Measurements from ENCODE around the gene ETAA1.

ETAA1 gene

GRCh38 chr2:67389286-67389685 lies 7.8 kb upstream of the ETAA1 start:
- no peak overlapping the region for H2BK12ac ChIP-seq (ENCODE audit: low read length in 2 of 2)
- no peak overlapping the region for H2AFZ ChIP-seq (ENCODE audit: low read depth, low read length)
- H2BK120ac ChIP-seq (ENCODE audit: low read depth, low read length): no peak overlapping the region
- H3K4ac ChIP-seq (ENCODE audit: low read depth in 1 of 2, low read length in 2 of 2): no peak overlapping the region
- no peak overlapping the region for H3K18ac ChIP-seq (ENCODE audit: low read depth in 1 of 2, low read length in 2 of 2)
- H3K27ac ChIP-seq (ENCODE audit: low read length, poor library complexity, severe bottlenecking): peak overlapping the region; percentile 85
- no peaks in the 10 kb centered on the region for H3K4me1 ChIP-seq (ENCODE audit: control insufficient read depth, insufficient read depth, low read depth, low read length)
- no peak overlapping the region for H3K4me2 ChIP-seq (ENCODE audit: low read length, poor library complexity, severe bottlenecking)
- no peak overlapping the region for H2BK5ac ChIP-seq (ENCODE audit: low read depth, low read length, poor library complexity, severe bottlenecking)
- WGBS: 24% methylated on average over 1 of the region's 2 CpGs
- H3K27me3 ChIP-seq (ENCODE audit: control insufficient read depth in 1 of 2, insufficient read depth in 1 of 2, low read length in 2 of 2): no peaks in the 10 kb centered on the region
- no peak overlapping the region for H3K14ac ChIP-seq (ENCODE audit: low read length in 2 of 2)
- no peak overlapping the region for H3K4me3 ChIP-seq (ENCODE audit: insufficient read depth in 1 of 2, low read depth in 1 of 2, low read length in 2 of 2)
- H3K9me3 ChIP-seq (ENCODE audit: control insufficient read depth, low read length): no peaks in the 10 kb centered on the region
- no peak overlapping the region for H4K91ac ChIP-seq (ENCODE audit: low read length)
- H3K9ac ChIP-seq (ENCODE audit: low read length): peak overlapping the region; percentile 57
- H3K23ac ChIP-seq (ENCODE audit: low read length in 2 of 2): no peak overlapping the region
- H3K36me3 ChIP-seq (ENCODE audit: control insufficient read depth in 1 of 2, insufficient read depth in 2 of 2, low read depth in 1 of 2, low read length in 2 of 2): no peaks in the 10 kb centered on the region
- H4K8ac ChIP-seq (ENCODE audit: low read length): no peak overlapping the region
- H2BK15ac ChIP-seq (ENCODE audit: low read depth, poor library complexity, severe bottlenecking): no peak overlapping the region
- DNase-seq: no peak
- peaks cover 2% of the 10 kb centered on the region for H3K79me1 ChIP-seq (replicated peaks; ENCODE audit: low read length, poor library complexity, severe bottlenecking)
- no peak overlapping the region for H2AK5ac ChIP-seq (ENCODE audit: low read length, severe bottlenecking)

DNA sequence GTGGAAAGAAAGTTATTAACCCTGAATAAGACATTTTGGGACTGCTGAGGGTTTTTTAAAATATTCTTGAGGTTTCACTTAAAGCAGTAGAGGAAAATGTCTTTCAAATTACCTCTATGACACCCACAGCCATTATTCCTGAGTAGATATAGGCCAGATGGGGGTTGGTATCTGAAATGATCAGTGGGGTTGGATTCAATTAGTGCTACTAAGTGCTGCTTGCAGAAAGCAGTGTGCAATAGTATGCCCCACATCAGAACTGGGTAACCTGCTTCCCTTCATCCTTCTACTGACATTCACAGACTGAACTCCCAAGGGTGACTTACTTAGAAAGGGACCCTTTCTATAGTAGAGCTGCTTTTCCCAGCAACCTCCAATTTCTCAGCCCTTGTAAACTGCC lies 7.3 kb upstream of the ETAA1 start:
- Histone ChIP-seq H2AFZ (ENCODE audit: low read depth, low read length) (no peak overlapping the region), H4K8ac (ENCODE audit: low read length) (peak overlapping the region; percentile 64), H3K4me3 (ENCODE audit: insufficient read depth in 1 of 2, low read depth in 1 of 2, low read length in 2 of 2) (no peak overlapping the region), H2AK5ac (ENCODE audit: low read length, severe bottlenecking) (peak overlapping the region; percentile 86), H3K9me3 (ENCODE audit: control insufficient read depth, low read length) (no peaks in the 10 kb centered on the region), H3K23ac (ENCODE audit: low read length in 2 of 2) (no peak overlapping the region), H3K4ac (ENCODE audit: low read depth in 1 of 2, low read length in 2 of 2) (peak overlapping the region in 1 of 2 experiments; percentile 49), H3K9ac (ENCODE audit: low read length) (peak overlapping the region; percentile 57), H3K4me2 (ENCODE audit: low read length, poor library complexity, severe bottlenecking) (no peak overlapping the region), H2BK15ac (ENCODE audit: low read depth, poor library complexity, severe bottlenecking) (no peak overlapping the region), H3K18ac (ENCODE audit: low read depth in 1 of 2, low read length in 2 of 2) (peak overlapping the region; percentile 33 to 68), H3K79me1 (replicated peaks; ENCODE audit: low read length, poor library complexity, severe bottlenecking) (peaks cover 2% of the 10 kb centered on the region), H2BK12ac (ENCODE audit: low read length in 2 of 2) (peak overlapping the region in 1 of 2 experiments; percentile 76), H3K27ac (ENCODE audit: low read length, poor library complexity, severe bottlenecking) (peak overlapping the region; percentile 85), H3K27me3 (ENCODE audit: control insufficient read depth in 1 of 2, insufficient read depth in 1 of 2, low read length in 2 of 2) (no peaks in the 10 kb centered on the region), H2BK120ac (ENCODE audit: low read depth, low read length) (peak overlapping the region; percentile 34), H2BK5ac (ENCODE audit: low read depth, low read length, poor library complexity, severe bottlenecking) (peak overlapping the region; percentile 5), H3K4me1 (ENCODE audit: control insufficient read depth, insufficient read depth, low read depth, low read length) (no peaks in the 10 kb centered on the region), H4K91ac (ENCODE audit: low read length) (no peak overlapping the region), H3K36me3 (ENCODE audit: control insufficient read depth in 1 of 2, insufficient read depth in 2 of 2, low read depth in 1 of 2, low read length in 2 of 2) (no peaks in the 10 kb centered on the region), H3K14ac (ENCODE audit: low read length in 2 of 2) (no peak overlapping the region)
- no peak for DNase-seq

- no peak overlapping the region for H2BK15ac ChIP-seq (ENCODE audit: low read depth, poor library complexity, severe bottlenecking)
- H3K4me2 ChIP-seq (ENCODE audit: low read length, poor library complexity, severe bottlenecking): no peak overlapping the region
- no peak overlapping the region for H3K18ac ChIP-seq (ENCODE audit: low read depth in 1 of 2, low read length in 2 of 2)
- no peak overlapping the region for H2BK12ac ChIP-seq (ENCODE audit: low read length in 2 of 2)
- H3K23ac ChIP-seq (ENCODE audit: low read length in 2 of 2): no peak overlapping the region
- no peak overlapping the region for H2BK120ac ChIP-seq (ENCODE audit: low read depth, low read length)
- no peak overlapping the region for H4K91ac ChIP-seq (ENCODE audit: low read length)
- no peak overlapping the region for H3K9ac ChIP-seq (ENCODE audit: low read length)
- H4K8ac ChIP-seq (ENCODE audit: low read length): no peak overlapping the region
- no peak for DNase-seq
- no peaks in the 10 kb centered on the region for H3K9me3 ChIP-seq (ENCODE audit: control insufficient read depth, low read length)
- H3K4me3 ChIP-seq (ENCODE audit: insufficient read depth in 1 of 2, low read depth in 1 of 2, low read length in 2 of 2): no peak overlapping the region
- H3K4me1 ChIP-seq (ENCODE audit: control insufficient read depth, insufficient read depth, low read depth, low read length): peaks cover 2% of the 10 kb centered on the region
- no peaks in the 10 kb centered on the region for H3K27me3 ChIP-seq (ENCODE audit: control insufficient read depth in 1 of 2, insufficient read depth in 1 of 2, low read length in 2 of 2)
- peaks cover 2% of the 10 kb centered on the region for H3K79me1 ChIP-seq (replicated peaks; ENCODE audit: low read length, poor library complexity, severe bottlenecking)
- H2AK5ac ChIP-seq (ENCODE audit: low read length, severe bottlenecking): no peak overlapping the region
- H2BK5ac ChIP-seq (ENCODE audit: low read depth, low read length, poor library complexity, severe bottlenecking): no peak overlapping the region
- no peak overlapping the region for H2AFZ ChIP-seq (ENCODE audit: low read depth, low read length)
- no peaks in the 10 kb centered on the region for H3K36me3 ChIP-seq (ENCODE audit: control insufficient read depth in 1 of 2, insufficient read depth in 2 of 2, low read depth in 1 of 2, low read length in 2 of 2)
- H3K27ac ChIP-seq (ENCODE audit: low read length, poor library complexity, severe bottlenecking): no peak overlapping the region
- no peak overlapping the region for H3K4ac ChIP-seq (ENCODE audit: low read depth in 1 of 2, low read length in 2 of 2)
- H3K14ac ChIP-seq (ENCODE audit: low read length in 2 of 2): no peak overlapping the region
Measured at GRCh38 chr2:67393237-67393636, 3.9 kb upstream of the ETAA1 start.

DNA sequence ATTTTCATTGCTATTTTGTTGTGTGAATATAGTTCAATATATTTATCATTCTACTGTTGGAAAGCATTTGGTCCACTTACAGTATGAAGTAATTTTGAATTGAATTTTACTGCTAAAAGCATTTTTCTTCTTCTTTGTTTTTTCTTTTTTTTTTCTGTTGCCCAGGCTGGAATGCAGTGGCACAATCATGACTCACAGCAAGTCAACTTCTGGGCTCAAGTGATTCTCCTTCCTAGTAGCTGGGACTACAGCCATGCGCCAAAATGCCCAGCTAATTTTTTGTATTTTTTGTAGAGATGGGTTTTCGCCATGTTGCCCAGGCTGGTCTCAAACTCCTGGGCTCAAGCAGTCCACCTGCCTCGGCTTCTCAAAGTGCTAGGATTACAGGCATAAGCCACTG lies 2.4 kb upstream of the ETAA1 start:
- H2BK5ac ChIP-seq (ENCODE audit: low read depth, low read length, poor library complexity, severe bottlenecking): no peak overlapping the region
- H2BK15ac ChIP-seq (ENCODE audit: low read depth, poor library complexity, severe bottlenecking): no peak overlapping the region
- H3K79me1 ChIP-seq (replicated peaks; ENCODE audit: low read length, poor library complexity, severe bottlenecking): peaks cover 2% of the 10 kb centered on the region
- H3K9me3 ChIP-seq (ENCODE audit: control insufficient read depth, low read length): no peaks in the 10 kb centered on the region
- no peak overlapping the region for H2AK5ac ChIP-seq (ENCODE audit: low read length, severe bottlenecking)
- H4K91ac ChIP-seq (ENCODE audit: low read length): no peak overlapping the region
- peak; percentile 68 for DNase-seq
- no peak overlapping the region for H3K27ac ChIP-seq (ENCODE audit: low read length, poor library complexity, severe bottlenecking)
- no peaks in the 10 kb centered on the region for H3K36me3 ChIP-seq (ENCODE audit: control insufficient read depth in 1 of 2, insufficient read depth in 2 of 2, low read depth in 1 of 2, low read length in 2 of 2)
- no peak overlapping the region for H2AFZ ChIP-seq (ENCODE audit: low read depth, low read length)
- no peak overlapping the region for H3K18ac ChIP-seq (ENCODE audit: low read depth in 1 of 2, low read length in 2 of 2)
- H3K27me3 ChIP-seq (ENCODE audit: control insufficient read depth in 1 of 2, insufficient read depth in 1 of 2, low read length in 2 of 2): no peaks in the 10 kb centered on the region
- H3K4me1 ChIP-seq (ENCODE audit: control insufficient read depth, insufficient read depth, low read depth, low read length): peaks cover 4% of the 10 kb centered on the region
- H3K4ac ChIP-seq (ENCODE audit: low read depth in 1 of 2, low read length in 2 of 2): no peak overlapping the region
- H4K8ac ChIP-seq (ENCODE audit: low read length): no peak overlapping the region
- no peak overlapping the region for H3K4me3 ChIP-seq (ENCODE audit: insufficient read depth in 1 of 2, low read depth in 1 of 2, low read length in 2 of 2)
- H3K14ac ChIP-seq (ENCODE audit: low read length in 2 of 2): no peak overlapping the region
- no peak overlapping the region for H2BK12ac ChIP-seq (ENCODE audit: low read length in 2 of 2)
- H3K4me2 ChIP-seq (ENCODE audit: low read length, poor library complexity, severe bottlenecking): no peak overlapping the region
- H3K23ac ChIP-seq (ENCODE audit: low read length in 2 of 2): no peak overlapping the region
- 73% methylated on average over 3 of the region's 3 CpGs for WGBS
- H2BK120ac ChIP-seq (ENCODE audit: low read depth, low read length): no peak overlapping the region
- H3K9ac ChIP-seq (ENCODE audit: low read length): peak overlapping the region; percentile 15

Data from mesenchymal stem cell (in vitro differentiated cells and primary cell).